H1 (cell line): Measurements from ENCODE around the gene KIF5C. TPM values are rescaled to one million over a fixed set of nuclear protein-coding genes. Genes with fewer than 3 reads are reported as not detected.

Source experiments
- CTCF ChIA-PET: fragments of 300-600 bp; sonication (Branson Sonifier 250); formaldehyde crosslinking; loops from one replicate; lab custom pipeline; 2021; ENCODE audit not compliant: partially characterized antibody; lab: Charles Lee
- POLR2A ChIA-PET: fragments of 300-600 bp; sonication (Branson Sonifier 250); formaldehyde crosslinking; loops from one replicate; lab custom pipeline; 2021; ENCODE audit warnings: inconsistent platforms; ENCODE audit not compliant: partially characterized antibody; lab: Charles Lee
- DNase-seq, 2 experiments: peaks; one replicate each; pipeline versions ENCODE4 v3.0.0 to v3.0.0-alpha.2; 2010 to 2022; ENCODE audit warnings: low spot score in 2 of 2, low read depth in 1 of 2, mixed read lengths in 1 of 2
- FAIRE-seq: peaks from 2 replicates; lab custom pipeline; 2011; peaks lifted over from hg19 to GRCh38; lab: Jason Lieb, UNC
- H2AFZ ChIP-seq: 2 replicates; pipeline ENCODE4 v1.8.1; 2012; ENCODE audit warnings: low read length, inconsistent platforms
- H2AK5ac ChIP-seq: 2 replicates; pipeline ENCODE4 v1.6.1; 2013; ENCODE audit warnings: low read depth, low read length
- H2BK120ac ChIP-seq: replicated peaks from 2 replicates; pipeline ENCODE3; 2013; ENCODE audit warnings: low read depth, low read length, inconsistent platforms
- H2BK12ac ChIP-seq: 2 replicates; pipeline ENCODE4 v1.6.1; 2013; ENCODE audit warnings: low read depth, low read length
- H2BK15ac ChIP-seq: 2 replicates; pipeline ENCODE4 v1.6.1; 2013; ENCODE audit warnings: low read length
- H2BK20ac ChIP-seq: 2 replicates; pipeline ENCODE4 v1.6.1; 2013; ENCODE audit warnings: low read length
- H2BK5ac ChIP-seq: 2 replicates; pipeline ENCODE4 v1.6.1; 2013; ENCODE audit warnings: low read depth, low read length
- H3K14ac ChIP-seq: 2 replicates; pipeline ENCODE4 v1.6.1; 2013; ENCODE audit warnings: inconsistent platforms; ENCODE audit not compliant: insufficient read length
- H3K18ac ChIP-seq: 2 replicates; pipeline ENCODE4 v1.6.1; 2013; ENCODE audit warnings: low read length; ENCODE audit errors: extremely low read depth
- H3K23ac ChIP-seq: 2 replicates; pipeline ENCODE4 v1.6.1; 2013; ENCODE audit warnings: inconsistent platforms; ENCODE audit not compliant: insufficient read length
- H3K23me2 ChIP-seq: 2 replicates; pipeline ENCODE4 v1.6.1; 2013; ENCODE audit warnings: low read depth, low read length
- H3K27ac ChIP-seq: 2 replicates; pipeline ENCODE4 v1.6.1; 2011; ENCODE audit warnings: low read depth, low read length, inconsistent platforms
- H3K27me3 ChIP-seq, 4 experiments: replicated peaks in 1 of 4; 1 replicate in 1 of 4; 2 replicates in 3 of 4; pipeline versions ENCODE4 v1.6.1 to v1.8.1; 2011 to 2013; ENCODE audit warnings: low read length in 3 of 4, mild to moderate bottlenecking in 3 of 4, inconsistent platforms in 2 of 4, mixed read lengths in 2 of 4, moderate library complexity in 1 of 4; ENCODE audit not compliant: control insufficient read depth in 3 of 4, insufficient read depth in 3 of 4; ENCODE audit errors: extremely low read depth in 1 of 4
- H3K36me3 ChIP-seq, 4 experiments: 2 replicates each; pipeline versions ENCODE4 v1.6.1 to v1.8.1; 2011 to 2013; ENCODE audit warnings: mild to moderate bottlenecking in 4 of 4, low read length in 3 of 4, moderate library complexity in 2 of 4, control low read depth in 1 of 4, inconsistent platforms in 1 of 4; ENCODE audit not compliant: insufficient read depth in 4 of 4, control insufficient read depth in 2 of 4
- H3K4ac ChIP-seq: replicated peaks from 2 replicates; pipeline ENCODE3; 2013; ENCODE audit warnings: low read length, low read depth, mixed read lengths, inconsistent platforms; ENCODE audit not compliant: insufficient read length
- H3K4me1 ChIP-seq, 4 experiments: replicated peaks in 1 of 4; 1 replicate in 1 of 4; 2 replicates in 3 of 4; pipeline versions ENCODE4 v1.6.1 to v1.8.1; 2011 to 2013; ENCODE audit warnings: low read length in 3 of 4, inconsistent platforms in 2 of 4, mixed read lengths in 1 of 4; ENCODE audit not compliant: insufficient read depth in 4 of 4, control insufficient read depth in 3 of 4
- H3K4me2 ChIP-seq, 2 experiments: 2 replicates each; pipeline versions ENCODE4 v1.6.1 to v1.8.1; 2011 to 2013; ENCODE audit warnings: low read depth in 2 of 2, low read length in 2 of 2, control low read depth in 1 of 2, inconsistent platforms in 1 of 2, mild to moderate bottlenecking in 1 of 2; ENCODE audit not compliant: insufficient read depth in 1 of 2
- H3K4me3 ChIP-seq, 4 experiments: fragments of 200-600, 300-600 bp in 1 of 4; sonication (generic), shearing (Covaris generic), sonication (Bioruptor Twin) in 1 of 4; 2 replicates each; pipeline versions ENCODE4 v1.5.1 to v1.8.1; 2011 to 2016; ENCODE audit warnings: low read length in 4 of 4, low read depth in 3 of 4, control low read depth in 2 of 4, inconsistent platforms in 2 of 4, mild to moderate bottlenecking in 2 of 4, mixed read lengths in 1 of 4, moderate library complexity in 1 of 4; ENCODE audit not compliant: insufficient read depth in 2 of 4; ENCODE audit errors: extremely low read depth in 1 of 4
- H3K56ac ChIP-seq: replicated peaks from 2 replicates; pipeline ENCODE3; 2013; ENCODE audit warnings: low read depth, mild to moderate bottlenecking, mixed read lengths, low read length, inconsistent platforms; ENCODE audit not compliant: insufficient read length
- H3K79me1 ChIP-seq: 2 replicates; pipeline ENCODE4 v1.6.1; 2013; ENCODE audit warnings: low read depth, low read length, control low read depth
- H3K79me2 ChIP-seq, 2 experiments: 2 replicates each; pipeline versions ENCODE4 v1.6.1 to v1.8.1; 2012 to 2013; ENCODE audit warnings: low read length in 2 of 2, mild to moderate bottlenecking in 2 of 2, inconsistent platforms in 1 of 2; ENCODE audit not compliant: insufficient read depth in 2 of 2, control insufficient read depth in 1 of 2
- H3K9ac ChIP-seq, 4 experiments: replicated peaks in 1 of 4; 1 replicate in 1 of 4; 2 replicates in 3 of 4; pipeline versions ENCODE4 v1.6.1 to v1.8.1; 2011 to 2013; ENCODE audit warnings: low read depth in 3 of 4, low read length in 3 of 4, control low read depth in 2 of 4, mild to moderate bottlenecking in 2 of 4, moderate library complexity in 2 of 4, inconsistent platforms in 1 of 4; ENCODE audit errors: extremely low read depth in 1 of 4
- H3K9me3 ChIP-seq, 2 experiments: 2 replicates each; pipeline versions ENCODE4 v1.6.1 to v1.8.1; 2012 to 2013; ENCODE audit warnings: mild to moderate bottlenecking in 2 of 2, moderate library complexity in 2 of 2, control low read depth in 1 of 2, inconsistent platforms in 1 of 2, low read depth in 1 of 2, low read length in 1 of 2, mixed read lengths in 1 of 2; ENCODE audit not compliant: insufficient read depth in 2 of 2
- H4K20me1 ChIP-seq, 2 experiments: replicated peaks in 1 of 2; 2 replicates each; pipeline versions ENCODE3 to v1.8.1; 2011 to 2013; ENCODE audit warnings: inconsistent platforms in 2 of 2, low read length in 2 of 2, mild to moderate bottlenecking in 1 of 2; ENCODE audit not compliant: insufficient read depth in 2 of 2, control insufficient read depth in 1 of 2
- H4K5ac ChIP-seq: 2 replicates; pipeline ENCODE4 v1.6.1; 2013; ENCODE audit warnings: low read length, low read depth, mixed read lengths, inconsistent platforms; ENCODE audit not compliant: insufficient read length
- H4K8ac ChIP-seq: 2 replicates; pipeline ENCODE4 v1.8.0; 2013; ENCODE audit warnings: mild to moderate bottlenecking, moderate library complexity, low read length, inconsistent platforms; ENCODE audit not compliant: insufficient read depth; ENCODE audit errors: extremely low read depth
- H4K91ac ChIP-seq: replicated peaks from 2 replicates; pipeline ENCODE3; 2013; ENCODE audit warnings: low read length, mixed read lengths, inconsistent platforms; ENCODE audit not compliant: insufficient read length
- BACH1 ChIP-seq: IDR thresholded peaks from 2 replicates; pipeline ENCODE4 v1.6.1; 2012; ENCODE audit warnings: low read length, improper control_type of control experiment
- CBX5 ChIP-seq: fragments of 300-800, 300-1000 bp; sonication (generic); IDR thresholded peaks from 2 replicates; pipeline ENCODE4 v1.7.1; 2016; ENCODE audit warnings: antibody characterized with exemption, low read length, low read depth
- CEBPB ChIP-seq: IDR thresholded peaks from 2 replicates; pipeline ENCODE4 v1.6.1; 2012; ENCODE audit warnings: low read depth, low read length
- CTCF ChIP-seq, 3 experiments: IDR thresholded peaks; 1 replicate in 2 of 3; 2 replicates in 1 of 3; pipeline versions ENCODE4 v1.5.1 to v1.6.1; 2011; ENCODE audit warnings: low read length in 3 of 3, mild to moderate bottlenecking in 3 of 3, inconsistent platforms in 2 of 3, low read depth in 1 of 3, moderate library complexity in 1 of 3; ENCODE audit not compliant: insufficient read depth in 1 of 3; ENCODE audit errors: control extremely low read depth in 1 of 3
- GABPA ChIP-seq: IDR thresholded peaks from 2 replicates; pipeline ENCODE4 v1.6.1; 2011; ENCODE audit warnings: mild to moderate bottlenecking, low read length, moderate library complexity, borderline replicate concordance; ENCODE audit not compliant: insufficient read depth
- JUND ChIP-seq: IDR thresholded peaks from 2 replicates; pipeline ENCODE4 v1.6.1; 2011; ENCODE audit warnings: mild to moderate bottlenecking, improper control_type of control experiment, low read length
- NRF1 ChIP-seq: IDR thresholded peaks from 2 replicates; pipeline ENCODE4 v1.6.1; 2011; ENCODE audit warnings: mild to moderate bottlenecking, low read depth, low read length, improper control_type of control experiment
- PHF8 ChIP-seq: fragments of 200-600 bp; sonication (generic); conservative IDR thresholded peaks from 2 replicates; pipeline ENCODE4 v1.7.1; 2012; ENCODE audit warnings: low read depth, mild to moderate bottlenecking, inconsistent platforms, low read length, moderate library complexity
- TAF1 ChIP-seq: IDR thresholded peaks from 2 replicates; pipeline ENCODE4 v1.6.1; 2011; ENCODE audit warnings: mild to moderate bottlenecking, low read depth, low read length
- USF2 ChIP-seq: IDR thresholded peaks from 2 replicates; pipeline ENCODE4 v1.6.1; 2011; ENCODE audit warnings: low read length, improper control_type of control experiment
- ZNF274 ChIP-seq: IDR thresholded peaks from 2 replicates; pipeline ENCODE4 v1.7.0; 2012; ENCODE audit warnings: low read length, borderline replicate concordance; ENCODE audit errors: extremely low read depth
- WGBS, 2 experiments: shearing (Covaris generic) in 1 of 2; methylation state at CpG; one replicate each; pipeline versions ENCODE4 v1.1.6 to v1.1.7; 2013 to 2015; ENCODE audit warnings: low lambda C conversion rate in 2 of 2, mixed read lengths in 2 of 2, inconsistent platforms in 1 of 2, low coverage in 1 of 2, missing lambda C conversion rate in 1 of 2; ENCODE audit not compliant: insufficient replicate concordance in 2 of 2, insufficient coverage in 1 of 2, insufficient read length in 1 of 2; ENCODE audit errors: extremely low coverage in 1 of 2, missing lambda C conversion rate in 1 of 2; 5-methylcytosine and 5-hydroxymethylcytosine counted together
- polyA plus RNA-seq, 7 experiments: library from polyadenylated mRNA; depleted of rRNA in 3 of 7; stranded (reverse) in 5 of 7; unstranded in 2 of 7; fragments of >200 nt in 5 of 7; fragments of 200-250 nt in 2 of 7; gene quantifications; 1 replicate in 5 of 7; 2 replicates in 1 of 7; 4 replicates in 1 of 7; pipeline versions ENCODE4 v1.2.1 to v1.2.3, GENCODE V29; 2011 to 2013; ENCODE audit warnings: missing spikeins in 2 of 7, mixed read lengths in 2 of 7
- total RNA-seq: library from RNA; stranded (reverse); fragmentation: NEBNext Ultra II Directional; extraction: Animal tissue kit (Norgen Biotek cat#: 25700); gene quantifications from 2 replicates; pipeline ENCODE4 v1.2.1, GENCODE V29; 2021

The KIF5C gene
- total and polyA plus RNA-seq, 2 of the 8 experiments (the other 6 are each of a cell fraction or from before 2014, with no cell fraction given), result 16.3 to 66.4 TPM

- no peak for FAIRE-seq
- H4K5ac ChIP-seq, result no peak overlapping the region
- CTCF ChIA-PET, result interaction anchor here (0.6 to 1.9 kb wide), 6 partner anchors 12 to 1159 kb away, joined by 3 to 5 read pairs (median 3); no protein-coding TSS in a partner anchor
- no peak for TF ChIP-seq CEBPB
- TF ChIP-seq TAF1, result no peak
- TF ChIP-seq CTCF (IDR thresholded peaks at IDR 0.05; ENCODE audit: control extremely low read depth in 1 of 3, insufficient read depth in 1 of 3, low read depth in 1 of 3, low read length in 3 of 3), result no peak
- no peak for TF ChIP-seq CBX5
- no peak for TF ChIP-seq ZNF274
- TF ChIP-seq PHF8, result no peak
- no peak for TF ChIP-seq GABPA
- no peak for TF ChIP-seq NRF1
- no peak for TF ChIP-seq USF2
- TF ChIP-seq JUND, result no peak
- TF ChIP-seq BACH1, result no peak
Measured at GRCh38 chr2:148993351-148993750, 118.3 kb downstream of the KIF5C start.

More at GRCh38 chr2:148993351-148993750, 118.3 kb downstream of the KIF5C start:
- no peaks in the 10 kb centered on the region for H3K27me3 ChIP-seq
- H3K4me2 ChIP-seq, result no peak overlapping the region
- POLR2A ChIA-PET, result no interaction called here
- no peaks in the 10 kb centered on the region for H3K79me2 ChIP-seq
- H3K23ac ChIP-seq, result no peak overlapping the region
- no peak overlapping the region for H3K18ac ChIP-seq
- no peaks in the 10 kb centered on the region for H3K9me3 ChIP-seq
- no peak overlapping the region for H2BK20ac ChIP-seq
- H4K91ac ChIP-seq, result no peak overlapping the region
- H3K56ac ChIP-seq, result no peak overlapping the region
- no peak overlapping the region for H3K9ac ChIP-seq
- H3K4ac ChIP-seq, result no peak overlapping the region
- H3K36me3 ChIP-seq, result peaks cover 4 to 28% (median 17%) of the 10 kb centered on the region in 4 experiments
- no peaks in the 10 kb centered on the region for H4K20me1 ChIP-seq
- no peak overlapping the region for H2BK120ac ChIP-seq
- H3K23me2 ChIP-seq, result no peaks in the 10 kb centered on the region
- no peak overlapping the region for H2AFZ ChIP-seq
- no peak overlapping the region for H2AK5ac ChIP-seq
- WGBS, 2 experiments, result 90% methylated on average over 3 of the region's 3 CpGs; no CpG with 5 or more reads in 1 of the 2 experiments
- no peak overlapping the region for H3K14ac ChIP-seq
- H2BK5ac ChIP-seq, result no peak overlapping the region
- H4K8ac ChIP-seq, result no peak overlapping the region
- H2BK15ac ChIP-seq, result no peak overlapping the region
- H3K79me1 ChIP-seq, result no peaks in the 10 kb centered on the region
- H3K27ac ChIP-seq, result no peak overlapping the region
- DNase-seq, result no peak
- H3K4me1 ChIP-seq, result peaks cover 0 to 3% (median 3%) of the 10 kb centered on the region in 4 experiments; a peak in 3 of 7 replicates
- no peak overlapping the region for H3K4me3 ChIP-seq
- no peak overlapping the region for H2BK12ac ChIP-seq
